Upper lobe of left lung (tissue), 4 donors: ENCODE data around the gene FLT4.

Experiments used
- EP300 ChIP-seq, 4 donors: sonication (generic); formaldehyde crosslinking; IDR thresholded peaks; one replicate each; pipeline ENCODE4 v1.5.1; 2017; ENCODE audit warnings: antibody characterized with exemption in 4 of 4, control low read depth in 2 of 4
- POLR2A ChIP-seq, 4 donors: fragments of 450-650 bp; IDR thresholded peaks; one replicate each; pipeline ENCODE4 v1.5.1; 2016 to 2017; ENCODE audit warnings: antibody characterized with exemption in 4 of 4, mild to moderate bottlenecking in 2 of 4
- POLR2AphosphoS5 ChIP-seq, 2 donors: sonication (generic); formaldehyde crosslinking; IDR thresholded peaks; one replicate each; pipeline ENCODE4 v1.5.1; 2017; ENCODE audit warnings: antibody characterized with exemption in 2 of 2
- TF ChIP-seq, protein P1 (sequence below), 6 experiments: fragments of 450-650 bp in 4 of 6; fragments of 200-600 bp in 2 of 6; sonication (generic) in 2 of 6; IDR thresholded peaks; one replicate each; pipeline ENCODE4 v1.5.1; 2016 to 2019; ENCODE audit warnings: antibody characterized with exemption in 6 of 6

- TF ChIP-seq, protein P1, sequence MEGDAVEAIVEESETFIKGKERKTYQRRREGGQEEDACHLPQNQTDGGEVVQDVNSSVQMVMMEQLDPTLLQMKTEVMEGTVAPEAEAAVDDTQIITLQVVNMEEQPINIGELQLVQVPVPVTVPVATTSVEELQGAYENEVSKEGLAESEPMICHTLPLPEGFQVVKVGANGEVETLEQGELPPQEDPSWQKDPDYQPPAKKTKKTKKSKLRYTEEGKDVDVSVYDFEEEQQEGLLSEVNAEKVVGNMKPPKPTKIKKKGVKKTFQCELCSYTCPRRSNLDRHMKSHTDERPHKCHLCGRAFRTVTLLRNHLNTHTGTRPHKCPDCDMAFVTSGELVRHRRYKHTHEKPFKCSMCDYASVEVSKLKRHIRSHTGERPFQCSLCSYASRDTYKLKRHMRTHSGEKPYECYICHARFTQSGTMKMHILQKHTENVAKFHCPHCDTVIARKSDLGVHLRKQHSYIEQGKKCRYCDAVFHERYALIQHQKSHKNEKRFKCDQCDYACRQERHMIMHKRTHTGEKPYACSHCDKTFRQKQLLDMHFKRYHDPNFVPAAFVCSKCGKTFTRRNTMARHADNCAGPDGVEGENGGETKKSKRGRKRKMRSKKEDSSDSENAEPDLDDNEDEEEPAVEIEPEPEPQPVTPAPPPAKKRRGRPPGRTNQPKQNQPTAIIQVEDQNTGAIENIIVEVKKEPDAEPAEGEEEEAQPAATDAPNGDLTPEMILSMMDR (IDR thresholded peaks at IDR 0.05), result no peak
- TF ChIP-seq POLR2A (IDR thresholded peaks at IDR 0.05) (no peak), EP300 (IDR thresholded peaks at IDR 0.05) (no peak), POLR2AphosphoS5 (IDR thresholded peaks at IDR 0.05) (no peak)
Measured at GRCh38 chr5:180640611-180640860, 8.9 kb downstream of the FLT4 start.
